Right cardiac atrium (tissue), 5 donors: ENCODE measurements around the gene BAZ2A. TPM values are rescaled to one million over a fixed set of nuclear protein-coding genes. Genes with fewer than 3 reads are reported as not detected.

Experiments used
- ATAC-seq, 2 donors: fragments of 200-7000 bp; cut with Tn5 transposase; one replicate each; pipeline versions ENCODE4 v1.8.0 to v1.9.1; 2020; ENCODE audit warnings: moderate library complexity in 2 of 2, mild to moderate bottlenecking in 1 of 2
- DNase-seq, 3 donors: peaks; one replicate each; pipeline ENCODE4 v3.0.0-alpha.2; 2020
- H3K27ac ChIP-seq: one replicate; pipeline ENCODE4 v1.5.1; 2013; ENCODE audit warnings: mild to moderate bottlenecking, low read length, control low read depth, moderate library complexity
- H3K27me3 ChIP-seq: one replicate; pipeline ENCODE4 v1.6.1; 2013; ENCODE audit not compliant: control insufficient read depth, insufficient read depth
- H3K4me1 ChIP-seq: one replicate; pipeline ENCODE4 v1.6.1; 2013; ENCODE audit warnings: low read length; ENCODE audit not compliant: control insufficient read depth, insufficient read depth
- H3K4me3 ChIP-seq: one replicate; pipeline ENCODE4 v1.5.1; 2013; ENCODE audit warnings: low read length, control low read depth
- H3K9me3 ChIP-seq: one replicate; pipeline ENCODE4 v1.6.1; 2013; ENCODE audit warnings: low read length; ENCODE audit not compliant: control insufficient read depth
- WGBS: extraction: QIAGEN DNeasy Blood & Tissue Kit; methylation state at CpG from one replicate; pipeline ENCODE4 v1.1.7; 2013; 5-methylcytosine and 5-hydroxymethylcytosine counted together
- intact Hi-C, 4 donors: fragments of 100-400 bp; cut with DNase I; formaldehyde crosslinking; loops; one replicate each; pipeline versions ENCODE4 v1.11.0 to v1.14.0; 2022 to 2023
- polyA plus RNA-seq: library from polyadenylated mRNA; stranded (reverse); fragments of 200-250 nt; gene quantifications from one replicate; pipeline ENCODE4 v1.2.3, GENCODE V29; 2013
- total RNA-seq, 4 donors: library from RNA; stranded (reverse); fragmentation: NEBNext Ultra II Directional; extraction: Animal tissue kit (Norgen Biotek cat#: 25700); gene quantifications; one replicate each; pipeline ENCODE4 v1.2.1, GENCODE V29; 2021
- donor health status: healthy with polysubstance abuse.
- donor health status: DM: no; HTN: yes; CAD: no.
- donor health status: DM: no; HTN: no; CAD: no.
- donor health status: DM: no; HTN: yes; CAD: no; lungs with severe emphysema.
- donor health status: DM: yes; HTN: yes; CAD: no.

BAZ2A gene
- total and polyA plus RNA-seq, 5 donors: 30.2 to 49.2 (median 47.4) TPM

DNA sequence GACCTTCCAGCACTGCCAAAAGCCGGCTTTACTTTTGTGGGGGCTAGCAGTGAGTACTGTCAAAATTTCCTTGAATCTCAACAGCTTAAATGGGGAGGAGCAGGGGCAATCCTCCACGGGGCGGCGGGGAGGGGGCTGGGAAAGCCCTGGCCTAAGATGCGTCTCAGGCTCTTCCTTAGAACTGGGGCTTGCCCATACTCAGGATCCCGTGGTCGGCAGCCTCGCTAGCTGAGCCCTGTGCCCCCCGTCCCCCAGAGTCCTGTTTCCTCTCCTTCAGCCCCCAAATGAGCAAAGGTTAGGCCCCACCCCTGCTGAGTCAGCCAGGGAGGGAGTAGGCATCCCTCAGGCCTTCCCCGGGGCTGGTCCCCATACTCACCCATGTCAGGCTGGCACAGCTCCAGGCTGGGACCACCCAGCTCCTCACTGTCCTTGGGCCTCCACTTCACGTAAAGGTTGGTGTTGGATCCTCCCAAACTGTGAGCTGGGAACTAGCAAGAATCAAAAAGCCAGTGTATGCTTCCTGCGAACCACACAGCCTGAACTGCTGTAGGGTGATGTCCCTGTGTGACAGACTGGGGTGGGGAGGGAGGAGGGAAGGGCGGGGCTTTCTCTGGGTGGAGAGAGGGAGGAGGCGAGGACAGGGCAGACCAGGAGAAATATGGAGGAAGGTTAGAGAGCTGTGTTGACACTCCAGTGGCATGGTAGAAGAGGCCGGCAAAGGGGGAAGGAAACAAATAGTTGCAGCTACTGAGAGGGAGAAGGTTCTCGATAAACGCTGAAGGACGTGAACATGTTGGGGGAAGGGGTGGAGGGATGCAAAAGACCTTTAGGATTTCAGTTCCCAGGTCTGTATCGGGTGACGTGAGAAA, 5.9 kb upstream of the BAZ2A start:
- Histone ChIP-seq H3K27ac (peak overlapping the region; percentile 94), H3K9me3 (no peaks in the 10 kb centered on the region), H3K4me1 (peaks cover 12% of the 10 kb centered on the region), H3K4me3 (peak overlapping the region; percentile 90), H3K27me3 (no peaks in the 10 kb centered on the region)
- 1% methylated on average over 20 of the region's 20 CpGs for WGBS
- DNase-seq (peak; percentile 87 to 95 (median 94)), ATAC-seq (peak; percentile 85 to 89)
- intact Hi-C loops: no loop called here

DNA sequence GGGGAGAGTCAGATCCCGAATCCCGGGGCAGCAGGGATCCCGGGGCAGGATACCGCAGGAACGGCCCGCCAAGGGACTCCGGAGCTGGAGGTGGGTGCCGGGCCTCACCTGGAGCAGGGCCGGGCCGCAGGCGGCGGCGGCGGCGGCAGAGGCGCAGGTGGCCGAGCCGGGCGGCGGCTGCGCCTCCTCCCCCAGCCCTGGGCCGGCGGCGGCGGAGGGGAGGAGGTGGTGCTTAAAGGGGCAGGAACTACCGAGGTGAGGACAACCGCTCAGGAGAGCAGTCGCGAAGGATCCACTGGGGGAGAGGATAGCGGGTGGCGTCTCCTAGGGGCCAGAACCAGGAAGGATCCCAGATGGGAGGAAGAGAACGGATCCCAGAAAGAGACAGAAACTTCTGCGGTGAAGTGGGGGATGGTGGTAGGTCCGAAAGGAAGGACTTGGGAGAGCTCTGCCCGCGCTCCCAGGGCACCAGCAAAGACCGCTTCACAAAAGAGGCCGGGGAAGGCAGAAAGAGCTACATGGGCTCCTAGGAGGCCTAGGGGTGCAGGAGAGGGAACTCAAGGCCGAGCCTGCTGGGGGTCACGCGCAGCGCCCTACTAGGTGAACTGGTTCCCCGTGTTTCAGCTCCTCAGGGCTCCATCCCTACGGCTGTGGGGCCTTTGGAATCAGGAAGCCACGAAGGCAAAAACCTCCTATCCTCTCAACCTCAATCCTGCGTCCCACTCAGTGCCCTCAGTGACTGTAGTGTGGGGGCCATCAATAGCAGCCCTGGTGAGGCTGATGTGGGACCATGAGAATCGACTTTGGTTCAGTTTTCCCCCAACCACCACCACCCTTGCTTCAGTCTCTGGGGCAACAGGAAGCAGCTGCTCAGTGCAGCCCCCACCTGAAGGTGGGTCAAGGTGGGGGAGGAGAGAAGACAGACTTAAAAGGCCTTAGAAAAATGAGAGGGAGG, 5.0 kb upstream of the BAZ2A start:
- Histone ChIP-seq H3K4me1 (peaks cover 12% of the 10 kb centered on the region), H3K27ac (peak overlapping the region; percentile 94), H3K27me3 (no peaks in the 10 kb centered on the region), H3K9me3 (no peaks in the 10 kb centered on the region), H3K4me3 (peak overlapping the region; percentile 90)
- ATAC-seq (peak; percentile 20), DNase-seq (peak; percentile 68 to 87 (median 85))
- intact Hi-C loops: no loop called here
- 1% methylated on average over 47 of the region's 47 CpGs for WGBS

DNA sequence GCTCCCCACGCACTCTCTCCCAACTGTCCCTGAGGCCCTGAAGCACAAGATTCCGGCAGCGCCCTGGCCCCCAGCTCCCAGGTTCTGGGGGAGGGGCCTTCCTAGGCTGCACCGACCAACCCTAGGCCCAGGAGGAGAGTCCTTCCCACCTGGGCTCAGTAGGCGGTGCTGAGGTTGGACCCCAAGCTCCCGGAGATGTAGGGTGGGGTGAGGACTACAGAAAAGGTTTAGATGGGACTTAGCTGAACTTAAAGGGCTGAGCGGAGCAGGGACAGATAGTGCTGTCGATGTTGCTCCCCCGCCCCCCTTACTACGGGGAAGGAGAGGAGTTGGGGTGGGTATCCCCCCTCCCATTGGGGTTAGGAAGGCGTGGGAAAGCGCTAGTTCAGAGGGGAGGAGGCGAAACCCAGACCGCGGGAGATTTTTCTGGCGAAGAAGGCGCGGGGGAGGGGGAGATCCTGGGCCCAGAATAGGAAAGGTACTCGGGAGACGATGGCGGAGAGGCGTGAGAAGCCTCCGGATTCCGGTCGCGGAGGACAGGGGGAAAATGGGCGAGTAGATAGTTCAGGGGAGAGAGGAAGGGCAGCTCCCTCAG, 4.2 kb upstream of the BAZ2A start:
- ATAC-seq (no peak), DNase-seq (peak; percentile 35 to 74 (median 72))
- Histone ChIP-seq H3K4me3 (peak overlapping the region; percentile 90), H3K4me1 (peaks cover 12% of the 10 kb centered on the region), H3K27ac (peak overlapping the region; percentile 94), H3K27me3 (no peaks in the 10 kb centered on the region), H3K9me3 (no peaks in the 10 kb centered on the region)
- WGBS: 2% methylated on average over 27 of the region's 27 CpGs
- intact Hi-C loops: no loop called here

DNA sequence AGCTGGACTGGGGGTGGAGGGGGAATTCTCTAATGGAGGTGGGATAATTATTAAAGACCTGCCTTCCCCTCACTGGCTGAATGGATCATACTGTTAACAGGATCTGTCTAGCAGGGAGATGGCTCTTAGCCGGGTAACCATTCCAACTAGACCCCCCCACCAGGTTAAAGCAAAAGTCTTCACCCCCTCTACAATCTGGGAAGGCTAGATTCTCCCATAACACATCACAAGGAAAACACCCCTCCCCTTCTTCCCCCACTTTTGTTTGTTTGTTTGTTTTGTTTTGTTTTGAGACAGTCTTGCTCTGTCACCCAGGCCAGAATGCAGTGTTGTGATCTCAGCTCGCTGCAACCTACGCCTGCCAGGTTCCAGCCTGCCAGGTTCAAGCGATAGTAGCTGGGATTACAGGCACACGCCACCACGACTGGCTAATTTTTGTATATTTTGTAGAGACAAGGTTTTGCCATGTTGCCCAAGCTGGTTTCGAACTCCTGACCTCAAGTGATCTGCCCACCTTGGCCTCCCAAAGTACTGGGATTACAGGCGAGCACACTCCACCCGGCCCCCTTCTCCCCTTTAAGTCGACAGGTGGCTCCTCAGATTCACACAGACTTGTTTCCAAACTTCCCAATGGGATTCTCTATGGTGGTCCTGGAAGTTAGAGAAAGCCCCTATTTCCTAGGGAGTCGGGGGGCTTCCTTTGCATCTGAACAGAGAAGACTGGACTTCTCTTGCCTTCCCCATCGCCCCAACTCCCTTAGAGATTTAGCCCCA, 3.5 kb upstream of the BAZ2A start:
- WGBS: 50% methylated on average over 12 of the region's 12 CpGs
- no peak overlapping the region for H3K27ac ChIP-seq
- DNase-seq (no peak), ATAC-seq (no peak)
- peak overlapping the region; percentile 90 for H3K4me3 ChIP-seq
- intact Hi-C loops: no loop called here
- H3K9me3 ChIP-seq: no peaks in the 10 kb centered on the region
- no peaks in the 10 kb centered on the region for H3K27me3 ChIP-seq
- peaks cover 12% of the 10 kb centered on the region for H3K4me1 ChIP-seq

DNA sequence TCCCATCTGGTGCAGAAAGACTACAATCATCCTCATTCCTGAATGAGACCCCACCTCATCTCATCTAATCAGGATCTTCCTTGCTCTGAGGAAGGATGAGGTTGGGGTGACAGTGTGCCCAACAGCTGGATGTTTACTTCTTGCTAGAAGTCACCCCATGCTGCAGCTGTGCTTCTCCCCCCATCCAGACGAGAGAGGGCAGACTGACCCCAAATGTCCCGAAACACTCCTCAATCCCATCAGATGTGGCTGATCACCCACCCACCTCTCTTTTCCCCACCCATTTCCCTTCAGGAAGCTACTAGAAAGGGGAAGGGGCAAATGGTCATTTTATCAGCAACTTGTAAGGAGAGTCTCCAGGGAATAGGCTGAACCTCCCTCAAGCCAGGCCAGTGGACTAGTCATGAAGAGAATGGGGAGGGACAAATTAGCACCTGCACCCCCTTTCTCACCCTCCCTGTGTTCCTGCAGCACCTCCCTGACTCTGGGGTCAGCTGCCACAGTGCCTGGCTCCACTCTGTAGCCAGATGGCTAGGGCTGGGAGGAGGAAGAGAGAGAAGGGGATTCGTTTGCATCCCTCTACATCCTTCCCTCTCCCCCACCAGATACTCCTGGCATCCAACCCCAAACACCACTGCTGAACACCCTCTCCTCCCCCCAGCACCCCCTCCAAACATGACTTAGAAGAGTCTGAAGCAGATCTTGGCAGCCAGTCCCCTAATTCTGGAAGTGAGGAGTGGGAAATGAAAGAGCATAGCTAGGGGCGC, 2.8 kb upstream of the BAZ2A start:
- H3K4me3 ChIP-seq: peak overlapping the region; percentile 30

DNA sequence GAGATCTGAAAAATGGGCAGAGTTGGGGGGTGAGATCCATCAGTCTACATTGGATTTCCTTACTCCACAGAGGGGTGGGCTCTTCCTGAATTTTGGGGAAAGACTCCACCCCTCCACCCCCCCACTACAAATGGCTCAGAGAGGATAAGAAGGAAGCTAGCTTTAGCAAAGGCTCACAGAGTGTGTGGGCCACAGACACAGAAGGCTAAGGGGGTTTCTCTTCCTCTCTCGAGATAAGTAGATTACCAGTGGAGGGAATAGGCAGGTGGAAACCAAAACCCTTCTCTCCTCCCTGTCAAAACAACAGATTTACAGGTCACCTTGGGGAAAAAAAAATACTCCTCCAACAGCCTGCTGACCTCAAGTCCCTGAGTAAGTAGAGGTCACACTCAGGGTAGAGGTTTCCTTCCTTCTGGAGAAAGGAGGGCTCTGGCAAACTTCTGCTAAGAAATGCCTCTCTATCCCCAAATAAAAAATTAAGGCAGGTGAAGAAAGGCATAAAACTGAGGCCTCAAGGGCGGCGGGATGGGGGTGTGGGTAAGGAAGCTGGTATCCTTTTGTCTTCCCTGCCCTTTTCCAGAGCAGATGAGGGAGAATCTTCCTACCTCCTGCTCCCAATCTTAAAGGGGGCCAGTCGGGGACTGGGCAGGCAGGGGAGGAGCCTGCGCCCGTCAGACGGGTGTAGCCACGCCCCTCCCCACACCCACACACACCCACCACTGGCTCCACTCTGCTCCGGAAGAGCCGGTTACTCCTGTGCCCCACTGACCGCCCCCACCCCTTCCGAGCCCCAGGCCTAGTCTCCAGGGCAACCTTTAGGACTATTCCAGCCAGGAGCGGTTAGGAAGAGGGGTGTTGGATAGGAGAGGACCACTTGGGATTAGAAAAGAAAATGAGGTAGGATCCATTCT, 1.9 kb upstream of the BAZ2A start:
- 6% methylated on average over 13 of the region's 13 CpGs for WGBS
- Histone ChIP-seq H3K4me3 (peak overlapping the region; percentile 30), H3K27me3 (no peaks in the 10 kb centered on the region), H3K27ac (no peak overlapping the region), H3K4me1 (peaks cover 12% of the 10 kb centered on the region), H3K9me3 (no peaks in the 10 kb centered on the region)
- intact Hi-C loops: no loop called here
- peak; percentile 31 to 36 for ATAC-seq
- DNase-seq: peak; percentile 81 to 91 (median 90)

More for the DNA sequence above, 2.8 kb upstream of the BAZ2A start:
- Histone ChIP-seq H3K27me3 (no peaks in the 10 kb centered on the region), H3K27ac (peak overlapping the region; percentile 25), H3K4me1 (peaks cover 12% of the 10 kb centered on the region), H3K9me3 (no peaks in the 10 kb centered on the region)
- no peak for DNase-seq
- WGBS: 31% methylated on average over 4 of the region's 4 CpGs
- ATAC-seq: no peak
- intact Hi-C loops: no loop called here

DNA sequence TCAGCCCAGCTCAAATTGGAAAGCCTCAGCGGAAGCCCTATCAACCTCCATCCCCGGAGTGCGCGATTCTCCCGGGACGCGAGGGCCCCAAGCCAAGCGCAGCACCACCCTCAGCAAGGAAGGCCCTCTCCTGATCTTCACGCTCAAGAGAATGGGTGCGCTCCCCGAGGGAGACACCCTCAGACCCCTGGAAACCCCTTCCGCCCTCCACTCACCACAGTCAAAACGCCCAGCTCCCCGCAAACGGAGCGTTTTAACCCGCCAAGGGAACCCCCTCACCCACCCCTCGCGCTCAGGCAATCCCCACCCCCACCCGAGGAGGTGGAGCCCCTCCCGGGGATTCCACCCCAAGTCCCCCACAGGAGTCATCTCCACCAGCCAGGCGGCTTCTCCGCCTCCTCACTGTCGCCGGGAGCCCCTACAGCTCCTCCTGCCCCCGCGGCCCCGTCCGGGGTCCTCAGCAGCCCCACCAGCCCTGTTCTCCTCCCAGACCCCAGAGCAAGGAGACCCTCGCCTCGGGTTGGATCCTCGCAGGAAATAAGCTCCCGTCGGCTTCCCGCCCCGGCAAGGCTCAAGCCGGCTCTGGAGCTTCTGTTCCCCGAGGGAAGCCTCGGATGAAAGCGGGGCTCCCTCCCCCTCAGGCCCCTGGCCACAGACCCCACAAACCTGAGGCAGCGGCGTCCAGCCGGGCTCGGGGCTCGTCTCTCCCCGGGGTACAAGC, 507 bp downstream of the BAZ2A start:
- DNase-seq: peak; percentile 33 to 73 (median 64)

DNA sequence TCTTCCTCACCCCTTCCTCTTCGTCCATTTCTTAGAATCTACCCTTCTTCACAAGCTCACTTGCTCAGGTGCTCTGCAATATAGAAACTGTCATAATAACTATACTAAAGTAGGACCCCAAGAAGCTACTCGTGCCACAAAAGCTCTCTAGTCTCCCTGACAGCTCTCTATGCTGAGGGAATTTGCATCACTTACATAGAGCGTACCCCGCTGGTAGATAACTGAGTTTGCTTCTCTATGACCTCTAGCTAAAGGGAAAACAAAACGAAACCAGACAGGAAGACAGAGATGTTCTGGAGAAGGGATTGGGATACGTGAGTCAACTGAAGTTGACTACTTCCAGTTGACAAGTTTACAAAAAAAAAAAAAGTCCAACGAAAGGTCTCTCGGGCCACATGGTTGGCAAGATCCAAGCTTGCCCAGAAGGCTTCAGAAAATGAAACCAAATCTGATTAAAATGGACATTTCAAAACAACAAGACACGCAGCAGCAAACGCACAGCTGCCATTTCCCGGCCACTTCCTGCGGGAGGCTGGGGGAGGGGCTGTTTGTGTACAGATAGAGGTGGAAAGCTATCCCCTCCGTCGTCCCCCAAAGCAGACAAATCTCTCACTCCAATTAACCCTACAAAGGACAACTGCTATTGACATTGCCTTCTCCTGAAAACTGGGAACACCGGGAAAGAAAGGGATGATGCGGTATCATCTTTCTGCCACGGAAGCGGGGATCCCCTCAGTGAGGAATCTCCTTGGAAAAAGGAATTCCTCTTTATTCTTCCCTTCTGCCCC, 1.3 kb downstream of the BAZ2A start:
- H3K4me1 ChIP-seq: peaks cover 12% of the 10 kb centered on the region
- DNase-seq: peak; percentile 67 to 85 (median 84)
- peak overlapping the region; percentile 89 for H3K4me3 ChIP-seq
- under 1% methylated on average over 18 of the region's 18 CpGs for WGBS
- H3K27ac ChIP-seq: peak overlapping the region; percentile 95
- no peaks in the 10 kb centered on the region for H3K9me3 ChIP-seq
- no peaks in the 10 kb centered on the region for H3K27me3 ChIP-seq
- ATAC-seq: peak; percentile 8 to 18
- intact Hi-C loops: no loop called here

More for the DNA sequence above, 507 bp downstream of the BAZ2A start:
- H3K9me3 ChIP-seq: no peaks in the 10 kb centered on the region
- peak overlapping the region; percentile 95 for H3K27ac ChIP-seq
- H3K4me3 ChIP-seq: peak overlapping the region; percentile 89
- WGBS: under 1% methylated on average over 46 of the region's 46 CpGs
- intact Hi-C loops: no loop called here
- ATAC-seq: peak; percentile 37 to 49
- H3K27me3 ChIP-seq: no peaks in the 10 kb centered on the region
- H3K4me1 ChIP-seq: peaks cover 12% of the 10 kb centered on the region
